ENCODE measurements around the gene COMMD8. TPM values are rescaled to one million over a fixed set of nuclear protein-coding genes. Genes with fewer than 3 reads are reported as not detected.

COMMD8 gene
- total RNA-seq, 2 donors from 2014 or later = 7.5 to 18.4 TPM

DNA sequence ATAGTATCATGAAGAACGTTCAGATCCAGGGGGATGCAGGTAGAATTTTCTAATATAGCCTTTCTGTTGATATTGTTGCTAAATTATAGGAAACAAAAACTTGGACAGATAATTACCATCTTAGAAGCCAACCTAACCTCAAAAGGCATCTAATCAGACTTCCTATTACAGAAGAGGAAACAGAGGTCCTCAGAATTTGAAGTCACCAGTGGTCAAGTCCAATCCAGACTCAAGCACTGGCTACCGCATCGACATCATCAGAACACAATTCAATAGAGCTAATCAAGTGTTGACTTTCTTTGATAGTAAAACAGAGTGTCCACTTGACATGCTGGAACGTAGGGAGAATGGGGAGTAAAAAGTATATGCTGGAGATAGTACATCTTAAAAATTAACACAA, 11.3 kb upstream of the COMMD8 start:
- DNase-seq (ENCODE audit: low spot score) = no peak
- Histone ChIP-seq H3K27me3 (replicated peaks; ENCODE audit: insufficient read depth) (no peaks in the 10 kb centered on the region), H3K4me3 (no peak overlapping the region), H3K27ac (no peak overlapping the region), H3K36me3 (no peaks in the 10 kb centered on the region), H3K9me3 (no peaks in the 10 kb centered on the region), H3K4me1 (ENCODE audit: control insufficient read depth in 1 of 2, low read depth in 2 of 2) (no peaks in the 10 kb centered on the region)
- ATAC-seq (ENCODE audit: insufficient number of reproducible peaks, low FRiP score, low read depth) = no peak
- TF ChIP-seq, protein P1, sequence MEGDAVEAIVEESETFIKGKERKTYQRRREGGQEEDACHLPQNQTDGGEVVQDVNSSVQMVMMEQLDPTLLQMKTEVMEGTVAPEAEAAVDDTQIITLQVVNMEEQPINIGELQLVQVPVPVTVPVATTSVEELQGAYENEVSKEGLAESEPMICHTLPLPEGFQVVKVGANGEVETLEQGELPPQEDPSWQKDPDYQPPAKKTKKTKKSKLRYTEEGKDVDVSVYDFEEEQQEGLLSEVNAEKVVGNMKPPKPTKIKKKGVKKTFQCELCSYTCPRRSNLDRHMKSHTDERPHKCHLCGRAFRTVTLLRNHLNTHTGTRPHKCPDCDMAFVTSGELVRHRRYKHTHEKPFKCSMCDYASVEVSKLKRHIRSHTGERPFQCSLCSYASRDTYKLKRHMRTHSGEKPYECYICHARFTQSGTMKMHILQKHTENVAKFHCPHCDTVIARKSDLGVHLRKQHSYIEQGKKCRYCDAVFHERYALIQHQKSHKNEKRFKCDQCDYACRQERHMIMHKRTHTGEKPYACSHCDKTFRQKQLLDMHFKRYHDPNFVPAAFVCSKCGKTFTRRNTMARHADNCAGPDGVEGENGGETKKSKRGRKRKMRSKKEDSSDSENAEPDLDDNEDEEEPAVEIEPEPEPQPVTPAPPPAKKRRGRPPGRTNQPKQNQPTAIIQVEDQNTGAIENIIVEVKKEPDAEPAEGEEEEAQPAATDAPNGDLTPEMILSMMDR (IDR thresholded peaks at IDR 0.05) = no peak

DNA sequence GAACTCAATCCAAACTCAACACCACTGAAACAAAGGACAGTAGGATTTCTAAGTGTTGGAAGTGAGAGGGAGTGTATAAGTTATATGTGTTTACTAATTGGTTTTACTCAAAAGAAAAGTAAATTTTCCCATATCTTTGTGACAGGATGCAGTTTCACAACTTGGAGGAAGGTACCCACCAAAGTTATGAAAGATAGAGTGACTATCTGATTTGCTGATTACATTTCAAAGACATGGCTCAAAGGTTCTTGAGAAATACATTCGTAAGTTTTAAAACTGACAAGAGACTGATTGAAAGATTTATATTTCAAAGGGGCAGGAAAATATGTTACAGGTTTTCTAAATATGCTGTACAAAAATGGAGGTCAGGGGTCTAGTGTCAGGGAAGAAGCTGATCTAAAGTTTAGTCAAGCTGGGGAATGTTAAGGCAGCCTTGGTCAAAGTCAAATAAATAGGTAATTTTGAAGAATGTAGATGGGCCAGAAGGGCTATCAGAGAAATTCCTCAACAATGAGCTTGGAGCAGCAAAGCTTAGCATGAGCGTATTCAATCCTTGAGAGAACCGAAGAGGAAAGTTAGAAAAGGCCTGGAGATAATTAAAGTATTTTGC, 9.7 kb upstream of the COMMD8 start:
- Histone ChIP-seq H3K27ac (no peak overlapping the region), H3K9me3 (no peaks in the 10 kb centered on the region), H3K4me1 (ENCODE audit: control insufficient read depth in 1 of 2, low read depth in 2 of 2) (no peaks in the 10 kb centered on the region), H3K4me3 (no peak overlapping the region), H3K27me3 (replicated peaks; ENCODE audit: insufficient read depth) (no peaks in the 10 kb centered on the region), H3K36me3 (no peaks in the 10 kb centered on the region)
- TF ChIP-seq, protein P1 (IDR thresholded peaks at IDR 0.05) = no peak
- DNase-seq (ENCODE audit: low spot score) (no peak), ATAC-seq (ENCODE audit: insufficient number of reproducible peaks, low FRiP score, low read depth) (no peak)

DNA sequence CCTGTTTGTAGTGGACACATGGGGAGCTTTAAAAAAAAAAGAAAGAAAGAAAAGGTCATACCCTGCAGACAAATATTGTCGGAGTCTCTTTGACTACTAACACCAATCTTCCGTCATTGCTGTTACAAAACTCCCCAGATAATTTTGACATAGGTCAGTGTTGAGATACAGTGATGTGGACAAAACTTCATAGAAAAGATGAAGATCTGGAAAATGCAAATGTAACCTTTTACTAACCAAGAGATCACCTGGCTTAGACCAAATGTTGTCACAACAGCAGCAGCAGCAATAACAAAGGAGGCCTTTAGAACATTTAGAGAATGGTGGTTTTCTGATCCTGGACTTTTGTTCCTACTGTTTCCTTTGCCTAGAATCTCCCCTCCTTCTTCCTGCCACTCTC, 8.1 kb upstream of the COMMD8 start:
- Histone ChIP-seq H3K4me1 (ENCODE audit: control insufficient read depth in 1 of 2, low read depth in 2 of 2) (no peaks in the 10 kb centered on the region), H3K27me3 (replicated peaks; ENCODE audit: insufficient read depth) (no peaks in the 10 kb centered on the region), H3K36me3 (no peaks in the 10 kb centered on the region), H3K27ac (no peak overlapping the region), H3K9me3 (no peaks in the 10 kb centered on the region), H3K4me3 (no peak overlapping the region)
- ATAC-seq (ENCODE audit: insufficient number of reproducible peaks, low FRiP score, low read depth) (no peak), DNase-seq (ENCODE audit: low spot score) (no peak)
- TF ChIP-seq, protein P1 (IDR thresholded peaks at IDR 0.05) = no peak

DNA sequence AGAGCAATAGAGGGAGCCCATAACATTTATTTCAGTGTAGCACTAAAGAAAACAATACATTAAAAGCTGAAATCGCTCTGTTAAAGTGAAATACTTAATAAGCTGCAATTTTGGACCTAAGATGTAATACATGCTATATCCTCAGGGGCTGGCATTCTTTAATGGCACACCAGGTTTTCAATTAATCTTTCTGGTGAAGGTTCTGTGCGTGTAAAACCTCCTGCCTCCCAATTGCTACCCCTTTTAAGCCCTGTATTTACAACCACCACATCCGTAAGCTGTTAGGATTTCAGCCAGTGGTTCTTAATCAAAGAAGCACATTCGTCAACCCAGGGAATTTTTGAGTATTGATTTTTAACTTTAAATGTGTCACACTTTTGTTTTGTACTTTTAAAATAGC, 7.6 kb upstream of the COMMD8 start:
- H3K4me1 ChIP-seq (ENCODE audit: control insufficient read depth in 1 of 2, low read depth in 2 of 2) = no peaks in the 10 kb centered on the region
- no peak overlapping the region for H3K4me3 ChIP-seq
- no peak overlapping the region for H3K27ac ChIP-seq
- TF ChIP-seq, protein P1 (IDR thresholded peaks at IDR 0.05) = no peak
- DNase-seq (ENCODE audit: low spot score) (no peak), ATAC-seq (ENCODE audit: insufficient number of reproducible peaks, low FRiP score, low read depth) (no peak)
- H3K9me3 ChIP-seq = no peaks in the 10 kb centered on the region
- no peaks in the 10 kb centered on the region for H3K36me3 ChIP-seq
- no peaks in the 10 kb centered on the region for H3K27me3 ChIP-seq (replicated peaks; ENCODE audit: insufficient read depth)

DNA sequence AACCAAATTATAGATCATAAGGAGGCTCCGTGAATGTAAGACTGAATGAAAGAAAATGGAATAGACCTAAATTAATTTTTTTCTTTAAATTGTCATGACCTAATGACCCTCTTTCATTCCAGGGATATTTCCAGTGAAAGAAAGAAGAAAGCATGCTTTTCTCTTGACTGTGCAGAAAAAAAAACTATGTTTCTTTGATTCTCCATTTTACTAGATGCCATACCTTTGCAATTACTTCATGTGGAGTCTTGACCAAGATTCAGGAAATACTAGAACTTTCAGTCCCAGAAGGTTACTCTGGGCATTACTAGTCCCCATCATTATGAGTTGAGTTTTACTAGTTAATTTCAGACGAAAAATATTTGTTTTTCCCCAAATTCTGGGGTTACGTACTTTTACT, 6.4 kb upstream of the COMMD8 start:
- no peaks in the 10 kb centered on the region for H3K36me3 ChIP-seq
- no peaks in the 10 kb centered on the region for H3K27me3 ChIP-seq (replicated peaks; ENCODE audit: insufficient read depth)
- no peaks in the 10 kb centered on the region for H3K9me3 ChIP-seq
- TF ChIP-seq, protein P1 (IDR thresholded peaks at IDR 0.05) = no peak
- no peak overlapping the region for H3K4me3 ChIP-seq
- DNase-seq (ENCODE audit: low spot score) = no peak
- ATAC-seq (ENCODE audit: insufficient number of reproducible peaks, low FRiP score, low read depth) = no peak
- H3K4me1 ChIP-seq (ENCODE audit: control insufficient read depth in 1 of 2, low read depth in 2 of 2) = no peaks in the 10 kb centered on the region
- no peak overlapping the region for H3K27ac ChIP-seq
